ENCODE measurements around the gene PITPNM2.

DNA sequence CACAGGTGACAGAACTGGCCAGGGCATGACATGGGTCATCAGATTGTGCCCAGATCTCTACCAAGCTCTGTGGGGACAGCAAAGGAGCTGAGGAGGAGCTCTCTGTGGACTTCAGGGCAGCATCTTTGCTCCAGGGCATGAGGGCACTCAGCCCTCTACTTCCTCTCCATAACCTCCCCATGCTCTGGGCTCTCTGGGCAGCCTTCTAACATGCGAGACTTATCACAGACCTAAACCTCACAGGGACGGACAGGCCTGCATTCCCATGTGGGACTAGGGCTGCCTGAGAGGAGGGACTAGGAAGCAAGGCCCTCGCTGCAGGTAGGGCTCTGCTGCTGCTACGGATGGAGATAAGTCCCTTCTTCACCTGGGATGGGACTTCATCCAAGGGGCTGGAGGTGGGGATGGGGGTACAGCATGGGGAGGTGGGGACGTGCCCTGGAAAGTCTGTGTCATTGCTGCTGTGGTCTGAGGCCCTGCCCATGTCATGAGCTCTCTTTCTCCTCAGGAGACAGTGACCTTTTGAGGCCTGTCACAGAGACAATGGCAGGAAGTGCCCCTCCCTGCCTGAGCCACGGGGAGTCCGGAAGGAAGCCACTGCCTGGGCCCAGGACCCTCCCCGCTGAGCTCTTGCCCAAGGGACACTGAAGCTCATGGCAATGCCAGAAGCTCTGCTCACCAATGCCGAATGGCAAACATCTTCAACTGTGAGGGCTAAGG, 44.1 kb downstream of the PITPNM2 start:
- TF ChIP-seq, protein P1, sequence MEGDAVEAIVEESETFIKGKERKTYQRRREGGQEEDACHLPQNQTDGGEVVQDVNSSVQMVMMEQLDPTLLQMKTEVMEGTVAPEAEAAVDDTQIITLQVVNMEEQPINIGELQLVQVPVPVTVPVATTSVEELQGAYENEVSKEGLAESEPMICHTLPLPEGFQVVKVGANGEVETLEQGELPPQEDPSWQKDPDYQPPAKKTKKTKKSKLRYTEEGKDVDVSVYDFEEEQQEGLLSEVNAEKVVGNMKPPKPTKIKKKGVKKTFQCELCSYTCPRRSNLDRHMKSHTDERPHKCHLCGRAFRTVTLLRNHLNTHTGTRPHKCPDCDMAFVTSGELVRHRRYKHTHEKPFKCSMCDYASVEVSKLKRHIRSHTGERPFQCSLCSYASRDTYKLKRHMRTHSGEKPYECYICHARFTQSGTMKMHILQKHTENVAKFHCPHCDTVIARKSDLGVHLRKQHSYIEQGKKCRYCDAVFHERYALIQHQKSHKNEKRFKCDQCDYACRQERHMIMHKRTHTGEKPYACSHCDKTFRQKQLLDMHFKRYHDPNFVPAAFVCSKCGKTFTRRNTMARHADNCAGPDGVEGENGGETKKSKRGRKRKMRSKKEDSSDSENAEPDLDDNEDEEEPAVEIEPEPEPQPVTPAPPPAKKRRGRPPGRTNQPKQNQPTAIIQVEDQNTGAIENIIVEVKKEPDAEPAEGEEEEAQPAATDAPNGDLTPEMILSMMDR (IDR thresholded peaks at IDR 0.05), result no peak
- no peak for TF ChIP-seq ZFX (IDR thresholded peaks at IDR 0.05; ENCODE audit: borderline replicate concordance)
